AG04450 (cell line): ENCODE results near the gene PC. TPM values are rescaled to one million over a fixed set of nuclear protein-coding genes. Genes with fewer than 3 reads are reported as not detected.
A peak's percentile ranks its signal among the peaks of the same experiment; 100 is the strongest.

Experiments used
- CTCF ChIA-PET: fragments of 300-600, 350-600 bp; formaldehyde crosslinking; extraction: SDS; loops from one replicate; lab custom pipeline; 2022; ENCODE audit warnings: antibody characterized with exemption, inconsistent platforms; lab: Charles Lee
- POLR2A ChIA-PET: fragments of 350-600 bp; formaldehyde crosslinking; extraction: SDS; loops from one replicate; lab custom pipeline; 2021; ENCODE audit warnings: antibody characterized with exemption, inconsistent platforms; lab: Yijun Ruan, JAX
- DNase-seq: peaks from one replicate; pipeline ENCODE4 v3.0.0-alpha.2; 2011; ENCODE audit warnings: low read depth, low spot score
- H3K27ac ChIP-seq: one replicate; pipeline ENCODE4 v1.5.1; 2012; ENCODE audit warnings: low read depth, low read length, control low read depth
- H3K27me3 ChIP-seq: one replicate; pipeline ENCODE4 v1.6.0; 2012; ENCODE audit warnings: low read length; ENCODE audit not compliant: control insufficient read depth, insufficient read depth
- H3K4me3 ChIP-seq: 2 replicates; pipeline ENCODE4 v1.5.1; 2011; ENCODE audit warnings: mild to moderate bottlenecking, low read depth, low read length, control low read depth
- H3K9me3 ChIP-seq: 2 replicates; pipeline ENCODE4 v1.5.1; 2012; ENCODE audit warnings: low read length; ENCODE audit not compliant: control insufficient read depth, insufficient read depth
- CTCF ChIP-seq: IDR thresholded peaks from 2 replicates; pipeline ENCODE4 v1.5.1; 2011; ENCODE audit warnings: low read depth, low read length, control low read depth, inconsistent platforms
- polyA plus RNA-seq: library from polyadenylated mRNA; depleted of rRNA; stranded (reverse); fragments of >200 nt; gene quantifications from 2 replicates; pipeline ENCODE4 v1.2.3, GENCODE V29; 2011

Gene PC
- polyA plus RNA-seq, 1 experiment: 12.1 TPM

- POLR2A ChIA-PET: no interaction called here
- Histone ChIP-seq H3K27me3 (no peaks in the 10 kb centered on the region), H3K4me3 (peak overlapping the region; percentile 74; the same call in 1 of the 2 replicates), H3K9me3 (peaks cover 6% of the 10 kb centered on the region; the same call in 1 of the 2 replicates), H3K27ac (no peak overlapping the region)
- CTCF ChIA-PET: no interaction called here
- DNase-seq: no peak
- no peak for TF ChIP-seq CTCF
Observed at GRCh38 chr11:66857927-66858185, 100.3 kb downstream of the PC start.

GRCh38 chr11:66857234-66857926 is 100.8 kb downstream of the PC start:
- peaks cover 6% of the 10 kb centered on the region; the same call in 1 of the 2 replicates for H3K9me3 ChIP-seq
- ChIA-PET POLR2A (no interaction called here), CTCF (no interaction called here)
- no peak overlapping the region for H3K27ac ChIP-seq
- DNase-seq: no peak
- no peaks in the 10 kb centered on the region for H3K27me3 ChIP-seq
- H3K4me3 ChIP-seq: peak overlapping the region; percentile 74
- no peak for TF ChIP-seq CTCF

GRCh38 chr11:66856496-66857233 is 101.5 kb downstream of the PC start, which contains the start of gene LRFN4:
TSS of gene LRFN4 (plus strand) at chr11:66857064. CDS start at chr11:66857745, 681 bp downstream.
- no peaks in the 10 kb centered on the region for H3K27me3 ChIP-seq
- ChIA-PET CTCF (interaction anchor here (0.6 kb wide), 1 partner anchor 738 kb away, joined by 6 read pairs; no protein-coding TSS in a partner anchor), POLR2A (interaction anchor here (0.9 to 2.4 kb wide), 3 partner anchors 14 to 179 kb away, joined by 3 to 16 read pairs (median 4); partner anchors contain the start of genes RBM4B and RCE1)
- peak within 1 kb of the TSS; percentile 74 for H3K4me3 ChIP-seq
- DNase-seq: no peak
- peak within 1 kb of the TSS; percentile 77 for H3K27ac ChIP-seq
- TF ChIP-seq CTCF: no peak
- peaks cover 6% of the 10 kb centered on the region; the same call in 1 of the 2 replicates for H3K9me3 ChIP-seq

- peak overlapping the region; percentile 77 for H3K27ac ChIP-seq
- peak overlapping the region; percentile 74 for H3K4me3 ChIP-seq
- CTCF ChIA-PET: interaction anchor here (0.6 kb wide), 1 partner anchor 737 kb away, joined by 6 read pairs; no protein-coding TSS in a partner anchor
- peaks cover 6% of the 10 kb centered on the region; the same call in 1 of the 2 replicates for H3K9me3 ChIP-seq
- DNase-seq: no peak
- POLR2A ChIA-PET: interaction anchor here (0.6 to 2.4 kb wide), 6 partner anchors 13 to 987 kb away, joined by 3 to 16 read pairs (median 4); partner anchors contain the start of genes RBM4B and RCE1
- H3K27me3 ChIP-seq: no peaks in the 10 kb centered on the region
- TF ChIP-seq CTCF: no peak
Observed at GRCh38 chr11:66855574-66856495, 102.3 kb downstream of the PC start.
